Gastroesophageal sphincter (tissue), 4 donors: ENCODE data around the gene ATP5F1D. TPM values are rescaled to one million over a fixed set of nuclear protein-coding genes. Genes with fewer than 3 reads are reported as not detected.
A peak's percentile ranks its signal among the peaks of the same experiment; 100 is the strongest.

Experiments
- ATAC-seq: fragments of 150-250 bp; one replicate; pipeline ENCODE4 v1.9.1; 2016; ENCODE audit warnings: mild to moderate bottlenecking, moderate library complexity
- H3K27ac ChIP-seq, 4 donors: fragments of 200-600 bp; sonication (generic) in 3 of 4; 1 replicate in 3 of 4; 2 replicates in 1 of 4; pipeline ENCODE4 v1.5.1; 2016 to 2019
- H3K27me3 ChIP-seq: fragments of 200-600 bp; sonication (generic); one replicate; pipeline ENCODE4 v1.5.1; 2019
- H3K36me3 ChIP-seq, 2 donors: fragments of 200-600 bp; sonication (generic); one replicate each; pipeline ENCODE4 v1.5.1; 2019; ENCODE audit warnings: control low read depth in 1 of 2
- H3K4me1 ChIP-seq, 3 donors: fragments of 200-600 bp; sonication (generic); 1 replicate in 2 of 3; 2 replicates in 1 of 3; pipeline ENCODE4 v1.5.1; 2016 to 2019; ENCODE audit warnings: control low read depth in 2 of 3
- H3K4me3 ChIP-seq, 2 donors: fragments of 200-600 bp; sonication (generic); one replicate each; pipeline ENCODE4 v1.5.1; 2019; ENCODE audit warnings: mild to moderate bottlenecking in 1 of 2, moderate library complexity in 1 of 2
- H3K9me3 ChIP-seq, 3 donors: fragments of 200-600 bp; sonication (generic); one replicate each; pipeline ENCODE4 v1.5.1; 2017 to 2019; ENCODE audit warnings: control low read depth in 2 of 3
- CTCF ChIP-seq, 4 experiments: fragments of 200-600 bp in 2 of 4; fragments of 450-650 bp in 2 of 4; sonication (generic) in 1 of 4; IDR thresholded peaks; one replicate each; pipeline ENCODE4 v1.5.1; 2017 to 2019; ENCODE audit warnings: antibody characterized with exemption in 4 of 4, mild to moderate bottlenecking in 2 of 4, moderate library complexity in 2 of 4
- EP300 ChIP-seq: sonication (generic); formaldehyde crosslinking; IDR thresholded peaks from one replicate; pipeline ENCODE4 v1.6.1; 2017; ENCODE audit warnings: antibody characterized with exemption, mild to moderate bottlenecking
- POLR2A ChIP-seq, 2 donors: fragments of 450-650 bp; IDR thresholded peaks; one replicate each; pipeline ENCODE4 v1.6.1; 2017; ENCODE audit warnings: antibody characterized with exemption in 2 of 2, mild to moderate bottlenecking in 2 of 2, moderate library complexity in 1 of 2
- POLR2AphosphoS5 ChIP-seq: sonication (generic); formaldehyde crosslinking; IDR thresholded peaks from one replicate; pipeline ENCODE4 v1.6.1; 2017; ENCODE audit warnings: antibody characterized with exemption
- WGBS, 2 donors: methylation state at CpG; one replicate each; pipeline ENCODE4 v1.1.5; 2018; ENCODE audit warnings: low coverage in 1 of 2; 5-methylcytosine and 5-hydroxymethylcytosine counted together
- total RNA-seq, 4 donors: library from RNA; depleted of rRNA; stranded (reverse); fragments of >200 nt; gene quantifications; one replicate each; pipeline ENCODE4 v1.1.0, GENCODE V29; 2016

Gene ATP5F1D
- total RNA-seq, 4 donors from 2014 or later, result 62.3 to 116 (median 84.1) TPM

GRCh38 chr19:1252821-1253513 lies 11.4 kb downstream of the ATP5F1D start:
- peak in 3 of 4 experiments; percentile 30 to 51 (median 35) for TF ChIP-seq CTCF (IDR thresholded peaks at IDR 0.05)
- peak; percentile 58 for TF ChIP-seq POLR2AphosphoS5
- TF ChIP-seq POLR2A (IDR thresholded peaks at IDR 0.05), result peak in 1 of 2 donors; percentile 2
- no peak for TF ChIP-seq EP300
- Histone ChIP-seq H3K27ac (peak overlapping the region; percentile 70 to 100 (median 100)), H3K9me3 (no peaks in the 10 kb centered on the region), H3K27me3 (no peaks in the 10 kb centered on the region), H3K4me1 (peaks cover 0 to 75% (median 36%) of the 10 kb centered on the region in 3 donors), H3K4me3 (peak overlapping the region; percentile 11 to 86), H3K36me3 (peaks cover 3 to 53% of the 10 kb centered on the region in 2 donors)
- no CpG with 5 or more reads among the region's 26 CpGs for WGBS, 2 donors
- ATAC-seq, result peak; percentile 62

- Histone ChIP-seq H3K9me3 (no peaks in the 10 kb centered on the region), H3K36me3 (peaks cover 3 to 57% of the 10 kb centered on the region in 2 donors), H3K4me1 (peaks cover 0 to 77% (median 39%) of the 10 kb centered on the region in 3 donors), H3K27ac (peak overlapping the region; percentile 70 to 100 (median 100)), H3K27me3 (no peaks in the 10 kb centered on the region), H3K4me3 (peak overlapping the region; percentile 11 to 86)
- peak; percentile 16 for ATAC-seq
- WGBS, 2 donors, result 0% methylated on average over 3 of the region's 23 CpGs; no CpG with 5 or more reads in 1 of the 2 donors
- TF ChIP-seq CTCF (IDR thresholded peaks at IDR 0.05) (peak in 2 of 4 experiments; percentile 9 to 13), POLR2A (IDR thresholded peaks at IDR 0.05) (no peak), POLR2AphosphoS5 (peak; percentile 84), EP300 (no peak)
These were observed 12.0 kb downstream of the ATP5F1D start for GRCh38 chr19:1253514-1254080.

- Histone ChIP-seq H3K4me1 (peaks cover 0 to 82% (median 43%) of the 10 kb centered on the region in 3 donors), H3K4me3 (peak overlapping the region; percentile 11 to 86), H3K27me3 (no peaks in the 10 kb centered on the region), H3K36me3 (peaks cover 3 to 57% of the 10 kb centered on the region in 2 donors), H3K27ac (peak overlapping the region; percentile 70 to 100 (median 100)), H3K9me3 (no peaks in the 10 kb centered on the region)
- peak; percentile 31 for TF ChIP-seq POLR2AphosphoS5
- no peak for TF ChIP-seq EP300
- WGBS, 2 donors, result no CpG with 5 or more reads among the region's 37 CpGs
- no peak for ATAC-seq
These were observed 12.6 kb downstream of the ATP5F1D start for GRCh38 chr19:1254081-1254527.

- Histone ChIP-seq H3K27me3 (no peaks in the 10 kb centered on the region), H3K9me3 (no peaks in the 10 kb centered on the region), H3K4me1 (peaks cover 0 to 88% (median 49%) of the 10 kb centered on the region in 3 donors), H3K4me3 (peak overlapping the region in 1 of 2 donors; percentile 86), H3K36me3 (peaks cover 3 to 57% of the 10 kb centered on the region in 2 donors), H3K27ac (peak overlapping the region; percentile 70 to 100 (median 100))
- WGBS, 2 donors, result 60 to 80% methylated on average over 1 of the region's 20 CpGs
- no peak for ATAC-seq
- TF ChIP-seq POLR2AphosphoS5 (no peak), EP300 (no peak), CTCF (IDR thresholded peaks at IDR 0.05) (no peak), POLR2A (IDR thresholded peaks at IDR 0.05) (no peak)
These were observed 13.1 kb downstream of the ATP5F1D start for GRCh38 chr19:1254530-1255185.
